HK-2 (cell line): ENCODE results near the gene GATA6.

Experiments used
- DNase-seq: peaks from one replicate; pipeline ENCODE4 v3.0.0-alpha.2; 2018; ENCODE audit not compliant: unreplicated experiment

The GATA6 gene

GRCh38 chr18:22169011-22169888 is at the start of gene GATA6:
TSS of gene GATA6 (plus strand) at chr18:22169589. CDS start at chr18:22171145, 1,556 bp downstream.
- DNase-seq = peak; percentile 79

GRCh38 chr18:22124970-22125369 is 44.4 kb upstream of the GATA6 start:
- DNase-seq = no peak

- no peak for DNase-seq
Observed at GRCh38 chr18:22128954-22129353, 40.4 kb upstream of the GATA6 start.

DNA sequence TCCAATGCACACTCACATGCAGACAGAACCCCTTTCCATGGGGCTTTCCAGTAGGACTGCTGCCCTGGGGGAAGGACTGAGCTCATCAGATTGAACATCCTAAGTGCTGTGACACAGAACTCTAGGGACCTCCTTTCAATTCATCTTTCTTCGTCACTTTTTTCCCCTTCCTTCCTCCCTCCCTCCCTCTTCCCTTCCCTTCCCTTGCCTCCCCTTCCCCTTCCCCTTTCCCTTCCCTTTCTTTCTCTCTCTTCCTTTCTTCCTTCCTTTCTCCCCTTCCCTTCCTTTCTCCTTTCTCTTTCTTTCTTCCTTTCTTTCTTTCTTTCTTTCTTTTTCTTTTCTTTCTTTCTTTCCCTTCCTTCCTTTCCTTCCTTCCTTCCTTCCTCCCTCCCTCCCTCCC is 39.6 kb upstream of the GATA6 start:
- DNase-seq = no peak

- DNase-seq = no peak
Observed at GRCh38 chr18:22132258-22132657, 37.1 kb upstream of the GATA6 start.

DNA sequence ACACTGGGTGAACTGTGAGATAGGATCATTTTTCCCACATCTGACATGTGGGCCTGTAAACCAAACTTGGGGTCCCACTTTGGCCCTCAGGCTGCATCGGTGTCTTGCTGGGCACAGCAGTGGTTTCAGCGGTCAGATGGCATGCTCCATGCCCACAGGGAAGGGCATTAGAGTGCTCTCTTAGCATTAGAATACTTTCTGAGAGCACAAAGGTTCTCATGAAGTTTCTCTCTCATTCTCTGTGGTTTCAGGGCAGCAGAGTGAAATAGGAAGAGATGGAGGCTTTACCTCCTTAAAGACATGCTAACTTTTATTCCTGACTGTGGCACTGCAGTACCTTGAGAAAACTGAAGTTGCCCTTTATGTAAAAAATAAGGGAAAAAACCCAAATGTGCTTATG is 36.6 kb upstream of the GATA6 start:
- DNase-seq = no peak

DNA sequence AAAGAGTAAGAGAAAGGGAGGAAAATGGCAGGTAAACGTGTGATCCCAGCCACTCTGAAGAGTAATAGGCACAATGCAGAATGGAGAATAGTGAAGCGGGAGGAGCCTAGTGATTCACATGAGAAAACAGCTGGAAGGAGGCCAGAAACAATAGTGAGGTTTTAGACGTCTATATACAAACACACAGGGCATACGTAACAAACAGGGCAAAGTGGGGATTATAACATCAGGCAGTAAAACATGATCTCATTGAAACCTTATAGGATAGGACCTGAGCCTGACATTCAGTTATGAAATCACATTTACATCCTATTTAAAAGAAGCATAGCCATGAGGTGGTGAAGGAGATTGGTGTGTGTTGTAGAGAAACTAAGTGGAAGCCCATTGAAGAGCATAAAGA is 33.0 kb upstream of the GATA6 start:
- DNase-seq = no peak

- no peak for DNase-seq
Observed at GRCh38 chr18:22141211-22141610, 28.2 kb upstream of the GATA6 start.

DNA sequence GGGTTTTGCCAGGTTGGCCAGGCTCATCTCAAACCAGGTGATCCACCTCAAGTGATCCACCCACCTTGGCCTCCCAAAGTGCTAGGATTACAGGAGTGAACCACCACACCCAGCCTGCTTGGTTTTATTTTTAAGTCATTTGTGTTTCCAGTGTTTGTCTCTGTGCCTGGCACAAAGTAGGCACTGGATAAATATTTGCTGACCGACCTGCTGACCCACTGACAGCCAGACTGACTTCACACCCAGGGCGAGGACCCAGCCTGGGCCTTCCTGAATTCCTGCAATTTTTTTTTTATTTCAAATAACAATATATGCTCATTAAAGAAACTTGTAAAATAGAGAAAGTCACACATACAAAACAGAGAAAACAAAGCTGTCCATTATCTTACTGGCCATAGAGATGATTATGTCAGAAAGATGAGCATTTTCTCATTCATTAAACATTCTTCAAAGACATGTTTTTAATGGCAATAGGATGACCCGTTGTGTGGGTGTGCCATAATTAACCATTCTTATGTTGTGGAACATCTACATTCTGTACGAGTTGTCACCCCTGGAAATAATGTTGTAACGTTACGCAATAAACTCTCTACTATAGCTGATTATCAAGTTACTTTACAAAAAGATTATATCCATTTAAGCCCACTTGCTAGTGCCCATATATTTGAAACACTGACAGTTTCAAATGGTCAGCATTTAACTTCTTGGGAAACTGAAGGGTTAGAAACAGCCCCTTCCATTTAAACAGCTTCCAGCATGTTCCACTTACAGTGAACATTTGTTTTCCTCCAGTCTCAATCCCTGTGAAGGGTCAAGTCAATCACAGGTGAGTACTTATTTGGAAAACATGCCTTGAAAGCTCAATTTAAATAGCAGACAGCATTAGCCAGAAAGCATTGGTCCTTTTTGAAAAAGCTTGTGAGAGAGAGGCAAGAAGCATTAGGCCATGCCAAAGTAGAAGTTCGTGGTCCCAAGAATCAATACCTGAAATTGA is 25.7 kb upstream of the GATA6 start:
- no peak for DNase-seq

- DNase-seq = no peak
Observed at GRCh38 chr18:22145160-22145559, 24.2 kb upstream of the GATA6 start.

GRCh38 chr18:22149710-22150109 is 19.7 kb upstream of the GATA6 start:
- DNase-seq = no peak

DNA sequence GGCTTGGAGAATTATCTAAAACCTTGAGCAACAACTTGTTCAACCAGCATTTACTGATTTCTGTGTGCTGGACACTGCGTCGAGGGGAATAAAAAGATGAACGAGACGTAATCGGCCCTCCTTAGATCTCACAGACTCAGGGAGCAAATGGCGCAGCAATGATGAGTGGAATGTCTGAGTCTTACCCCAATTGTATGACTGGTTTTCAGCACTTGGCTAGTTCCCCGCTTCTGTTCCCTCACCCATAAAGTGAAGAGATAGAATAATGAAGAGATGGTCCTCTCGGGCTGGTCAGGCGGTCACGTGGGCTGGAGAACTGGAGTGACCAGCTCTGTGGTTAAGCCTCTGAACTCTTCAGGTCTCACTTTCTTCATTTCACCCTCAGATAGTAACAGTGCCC is 17.3 kb upstream of the GATA6 start:
- DNase-seq = no peak

GRCh38 chr18:22153428-22153827 is 16.0 kb upstream of the GATA6 start:
- no peak for DNase-seq

GRCh38 chr18:22155584-22155983 is 13.8 kb upstream of the GATA6 start:
- DNase-seq = no peak

DNA sequence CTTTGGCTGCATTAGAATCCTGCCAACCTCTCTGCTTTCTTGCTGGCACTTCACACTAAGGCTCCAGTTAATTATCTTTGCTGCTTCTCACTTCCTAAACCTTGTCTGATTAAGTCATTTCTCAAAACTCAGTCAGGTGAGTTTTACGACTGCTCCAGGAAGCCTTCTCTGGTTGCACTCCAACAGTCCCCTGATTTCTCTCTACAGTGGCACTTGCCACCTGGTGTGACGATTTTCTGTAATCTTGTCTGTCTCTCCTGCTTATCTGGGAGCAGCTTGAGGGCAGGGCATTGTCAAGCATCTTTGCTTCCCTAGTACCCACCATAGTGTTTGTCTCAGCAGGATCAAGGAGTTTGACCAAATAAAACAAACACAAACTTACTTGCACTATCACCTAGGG is 10.4 kb upstream of the GATA6 start:
- DNase-seq = no peak

- DNase-seq = no peak
Observed at GRCh38 chr18:22161090-22161489, 8.3 kb upstream of the GATA6 start.

DNA sequence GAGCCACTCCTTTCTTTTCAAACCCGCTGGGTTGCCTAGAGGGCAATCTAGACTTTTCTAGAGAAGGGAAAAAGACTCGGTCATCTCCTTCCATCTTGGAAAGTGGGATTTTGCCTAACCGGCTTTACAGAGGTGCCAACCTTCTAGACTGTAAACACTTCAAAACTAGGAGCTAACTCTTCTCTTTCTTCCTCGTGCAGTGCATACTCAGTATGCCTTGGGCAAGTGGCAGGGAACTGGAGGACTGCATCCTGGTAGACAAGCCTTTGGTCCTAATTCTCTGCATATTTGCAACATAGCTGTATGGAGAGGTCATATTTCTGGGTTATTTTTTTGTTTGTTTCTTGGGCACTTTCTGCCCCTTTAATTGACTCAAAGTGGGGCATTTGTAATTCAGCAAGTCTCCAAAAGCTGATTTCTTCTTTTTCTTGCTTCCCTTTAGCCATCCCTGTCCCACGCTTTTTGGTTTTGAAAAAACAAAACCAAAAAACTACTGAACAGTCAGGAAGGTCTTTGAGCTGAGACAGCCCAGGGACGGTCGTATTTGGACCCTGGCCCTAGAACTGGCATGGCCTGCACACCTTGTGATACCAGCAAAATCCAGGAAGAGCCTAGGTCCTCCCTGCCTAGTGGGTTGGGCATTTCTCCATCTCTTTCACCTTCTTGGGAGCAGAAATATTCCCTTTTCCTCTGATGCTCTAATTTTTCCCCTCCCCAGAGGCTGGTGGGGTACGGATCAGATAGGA is 5.8 kb upstream of the GATA6 start:
- no peak for DNase-seq

GRCh38 chr18:22164337-22165048 is 4.9 kb upstream of the GATA6 start:
- DNase-seq = no peak

GRCh38 chr18:22165049-22165602 is 4.3 kb upstream of the GATA6 start:
- no peak for DNase-seq

DNA sequence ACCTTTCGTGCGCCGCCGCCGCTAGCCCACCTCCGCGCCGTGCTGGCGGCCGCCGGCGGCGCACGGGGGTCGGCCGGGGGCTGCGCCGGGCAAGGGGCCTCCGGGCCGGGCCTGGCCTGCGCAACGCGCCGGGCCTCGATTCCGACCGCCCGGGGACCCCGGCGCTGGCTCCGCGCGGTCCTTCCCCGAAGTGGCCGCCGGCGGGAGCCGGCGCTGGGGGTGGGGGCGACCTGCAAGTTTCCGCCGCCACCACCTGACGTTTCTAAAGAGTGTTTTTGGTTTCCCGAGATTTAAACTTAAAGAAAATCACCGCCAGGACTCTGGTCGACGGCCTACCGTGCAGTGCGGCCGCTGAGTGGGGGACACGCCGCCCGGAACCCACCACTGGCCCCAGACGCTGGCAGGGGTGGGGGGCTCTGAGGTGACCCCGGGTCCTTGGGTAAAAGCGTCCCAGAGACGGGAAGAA is 3.8 kb upstream of the GATA6 start:
- DNase-seq = no peak
